Activated CD4-positive, alpha-beta memory T cell treated with anti-CD3 and anti-CD28 coated beads for 36 hours (primary cell): Measurements from ENCODE around the gene C15orf61. TPM values are rescaled to one million over a fixed set of nuclear protein-coding genes. Genes with fewer than 3 reads are reported as not detected.

Experiments used
- CTCF ChIA-PET: fragments of 350-600 bp; sonication (Branson Sonifier 250); formaldehyde crosslinking; loops from one replicate; lab custom pipeline; 2021; ENCODE audit warnings: antibody characterized with exemption, inconsistent platforms; lab: Charles Lee
- POLR2A ChIA-PET: fragments of 350-600 bp; sonication (Branson Sonifier 250); formaldehyde crosslinking; loops from one replicate; lab custom pipeline; 2021; ENCODE audit warnings: antibody characterized with exemption; lab: Charles Lee
- DNase-seq: peaks from one replicate; pipeline ENCODE4 v3.0.0-alpha.2; 2020
- H3K27ac Mint-ChIP-seq: one replicate; pipeline ENCODE4 v1.8.0; 2021; ENCODE audit warnings: mixed read lengths
- H3K27me3 Mint-ChIP-seq: one replicate; pipeline ENCODE4 v1.8.0; 2021; ENCODE audit warnings: mixed read lengths
- H3K36me3 Mint-ChIP-seq: one replicate; pipeline ENCODE4 v1.8.0; 2021; ENCODE audit warnings: mixed read lengths
- H3K4me1 Mint-ChIP-seq: one replicate; pipeline ENCODE4 v1.8.0; 2021; ENCODE audit warnings: low read depth, mixed read lengths
- H3K4me3 Mint-ChIP-seq: one replicate; pipeline ENCODE4 v1.8.0; 2021; ENCODE audit warnings: mild to moderate bottlenecking, mixed read lengths
- H3K9me3 Mint-ChIP-seq: one replicate; pipeline ENCODE4 v1.8.0; 2021; ENCODE audit warnings: mixed read lengths
- intact Hi-C: fragments of 100-400 bp; cut with micrococcal nuclease; formaldehyde crosslinking; loops from one replicate; pipeline ENCODE4 v1.15.1; 2023
- total RNA-seq, 2 experiments: library from RNA; stranded (reverse); gene quantifications; one replicate each; pipeline ENCODE4 v1.2.3, GENCODE V29; 2021

The C15orf61 gene
- total RNA-seq, 2 experiments from 2014 or later: 4.1 to 4.3 TPM

GRCh38 chr15:67559158-67559557, 38.2 kb downstream of the C15orf61 start:
- intact Hi-C loops: no loop called here
- Mint-ChIP-seq H3K9me3 (no peaks in the 10 kb centered on the region), H3K27ac (no peak overlapping the region), H3K4me1 (peaks cover 4% of the 10 kb centered on the region), H3K27me3 (no peaks in the 10 kb centered on the region), H3K4me3 (no peak overlapping the region), H3K36me3 (peaks cover 27% of the 10 kb centered on the region)
- ChIA-PET POLR2A (no interaction called here), CTCF (interaction anchor here (1.1 kb wide), 1 partner anchor 25 kb away, joined by 3 read pairs; no protein-coding TSS in a partner anchor)
- no peak for DNase-seq

DNA sequence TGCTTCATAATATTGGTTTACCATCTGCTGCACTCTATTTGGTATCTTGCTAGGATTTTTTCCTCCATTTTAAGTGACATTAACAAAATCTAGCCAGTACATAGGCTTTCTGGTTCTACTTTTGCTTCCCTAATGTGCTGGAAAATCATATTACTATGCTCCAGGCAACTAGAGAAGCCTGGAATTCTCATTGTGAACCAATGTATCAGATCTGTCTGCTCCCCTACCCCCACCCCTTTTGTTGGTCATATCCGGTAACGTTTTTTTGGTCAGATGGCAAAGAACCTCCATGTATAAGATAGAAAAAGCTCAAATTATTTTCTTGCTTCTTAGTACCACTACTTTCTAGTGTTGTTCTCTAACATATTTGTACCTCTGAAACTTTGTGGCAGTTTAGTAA, 38.6 kb downstream of the C15orf61 start:
- ChIA-PET POLR2A (no interaction called here), CTCF (interaction anchor here (1.1 to 1.9 kb wide), 2 partner anchors 25 to 102 kb away, joined by 3 to 7 read pairs; no protein-coding TSS in a partner anchor)
- Mint-ChIP-seq H3K4me1 (peaks cover 7% of the 10 kb centered on the region), H3K27me3 (no peaks in the 10 kb centered on the region), H3K9me3 (no peaks in the 10 kb centered on the region), H3K4me3 (no peak overlapping the region), H3K27ac (no peak overlapping the region), H3K36me3 (peaks cover 27% of the 10 kb centered on the region)
- no peak for DNase-seq
- intact Hi-C loops: no loop called here

- Mint-ChIP-seq H3K9me3 (no peaks in the 10 kb centered on the region), H3K4me3 (no peak overlapping the region), H3K27ac (no peak overlapping the region), H3K4me1 (peaks cover 10% of the 10 kb centered on the region), H3K36me3 (peaks cover 27% of the 10 kb centered on the region), H3K27me3 (no peaks in the 10 kb centered on the region)
- intact Hi-C loops: no loop called here
- CTCF ChIA-PET: interaction anchor here (1.1 to 1.9 kb wide), 2 partner anchors 26 to 103 kb away, joined by 3 to 7 read pairs; no protein-coding TSS in a partner anchor
- no peak for DNase-seq
- POLR2A ChIA-PET: no interaction called here
Measured at GRCh38 chr15:67560320-67560719, 39.4 kb downstream of the C15orf61 start.

DNA sequence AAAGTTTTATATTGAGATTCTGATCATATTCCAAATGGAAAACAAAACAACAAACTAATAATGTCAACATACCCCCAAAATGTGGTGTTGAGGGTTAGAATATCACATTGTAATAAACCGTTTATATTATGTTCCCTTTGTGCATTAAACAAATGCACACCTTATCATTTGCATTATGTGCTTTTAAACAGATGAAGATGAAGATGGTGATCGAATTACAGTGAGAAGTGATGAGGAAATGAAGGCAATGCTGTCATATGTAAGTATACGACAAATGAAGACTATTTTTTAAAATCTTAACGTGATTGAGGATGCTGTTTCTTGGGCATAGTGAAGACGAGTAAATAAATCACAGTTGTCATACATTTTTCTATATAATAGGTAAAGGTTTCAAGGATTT, 42.2 kb downstream of the C15orf61 start:
- peaks cover 15% of the 10 kb centered on the region for H3K36me3 Mint-ChIP-seq

GRCh38 chr15:67564021-67564967, 43.4 kb downstream of the C15orf61 start:
- Mint-ChIP-seq H3K9me3 (no peaks in the 10 kb centered on the region), H3K36me3 (peaks cover 3% of the 10 kb centered on the region), H3K27ac (no peak overlapping the region), H3K27me3 (no peaks in the 10 kb centered on the region), H3K4me1 (peaks cover 10% of the 10 kb centered on the region), H3K4me3 (no peak overlapping the region)
- intact Hi-C loops: no loop called here
- CTCF ChIA-PET: no interaction called here
- no peak for DNase-seq
- POLR2A ChIA-PET: no interaction called here

More for the DNA sequence above, 42.2 kb downstream of the C15orf61 start:
- ChIA-PET POLR2A (no interaction called here), CTCF (no interaction called here)
- no peak overlapping the region for H3K4me3 Mint-ChIP-seq
- H3K4me1 Mint-ChIP-seq: peaks cover 10% of the 10 kb centered on the region
- no peaks in the 10 kb centered on the region for H3K27me3 Mint-ChIP-seq
- intact Hi-C loops: no loop called here
- H3K27ac Mint-ChIP-seq: no peak overlapping the region
- H3K9me3 Mint-ChIP-seq: no peaks in the 10 kb centered on the region
- DNase-seq: no peak

- ChIA-PET CTCF (no interaction called here), POLR2A (no interaction called here)
- Mint-ChIP-seq H3K4me1 (peaks cover 10% of the 10 kb centered on the region), H3K36me3 (peaks cover 2% of the 10 kb centered on the region), H3K27me3 (no peaks in the 10 kb centered on the region), H3K4me3 (no peak overlapping the region), H3K27ac (no peak overlapping the region), H3K9me3 (no peaks in the 10 kb centered on the region)
- intact Hi-C loops: no loop called here
- DNase-seq: no peak
Measured at GRCh38 chr15:67564968-67565345, 44.0 kb downstream of the C15orf61 start.

DNA sequence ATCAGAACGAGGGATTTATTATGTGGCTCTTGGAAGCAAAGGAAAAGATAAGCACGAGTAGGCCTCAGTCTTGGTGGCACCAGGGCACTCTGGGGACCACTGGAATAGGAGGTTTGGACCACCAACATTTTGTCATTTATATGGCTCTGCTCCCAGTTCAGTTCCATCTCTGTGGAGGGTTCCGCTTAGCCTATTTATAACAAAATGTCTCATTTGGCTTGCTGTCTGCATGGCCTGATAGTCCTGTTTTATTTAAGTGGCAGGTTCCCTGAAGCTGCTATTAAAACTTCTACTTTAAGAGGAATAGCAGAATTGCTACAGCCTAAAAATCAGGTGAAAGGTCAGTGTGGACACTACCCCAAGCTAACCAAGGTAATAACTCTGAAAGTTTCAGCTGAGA, 48.7 kb downstream of the C15orf61 start:
- CTCF ChIA-PET: no interaction called here
- no peaks in the 10 kb centered on the region for H3K27me3 Mint-ChIP-seq

DNA sequence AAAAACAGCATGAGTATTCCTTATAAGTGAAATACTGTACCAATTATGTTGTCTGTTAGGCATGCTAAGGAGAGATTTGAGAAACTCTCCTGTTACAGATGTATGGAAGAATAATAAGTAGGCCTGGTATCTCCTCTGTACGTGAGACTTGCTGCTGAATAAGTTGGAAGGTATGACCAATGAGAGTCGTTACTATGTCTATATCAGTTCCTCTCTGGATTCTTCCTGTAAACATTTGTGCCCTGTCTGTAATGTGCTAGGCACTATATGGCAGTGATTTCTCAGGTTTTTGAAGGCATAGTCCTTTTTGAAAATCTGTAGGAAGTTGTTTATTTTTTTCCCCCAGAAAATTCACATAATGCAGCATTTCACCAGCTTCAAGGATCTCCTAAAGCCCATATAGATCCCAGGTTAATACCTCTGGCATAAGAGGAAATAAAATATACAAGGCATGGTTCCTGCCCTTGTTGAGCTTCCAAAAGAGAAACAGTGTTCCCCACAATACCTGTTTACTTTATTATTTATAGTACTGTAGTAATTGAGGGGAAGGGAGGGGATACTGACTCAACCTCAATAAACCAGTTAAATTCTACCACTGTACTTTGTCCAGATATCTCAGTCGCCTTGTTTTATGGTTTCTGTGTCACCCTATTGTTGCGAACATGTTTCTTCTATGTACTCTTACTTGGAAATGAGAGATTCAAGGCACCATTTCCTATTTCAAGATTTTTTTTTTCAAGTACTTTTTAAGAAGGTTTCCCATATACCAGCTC, 50.1 kb downstream of the C15orf61 start:
- DNase-seq: no peak
- Mint-ChIP-seq H3K9me3 (no peaks in the 10 kb centered on the region), H3K27ac (no peak overlapping the region), H3K4me3 (no peak overlapping the region), H3K27me3 (no peaks in the 10 kb centered on the region), H3K36me3 (peaks cover 3% of the 10 kb centered on the region), H3K4me1 (peaks cover 2% of the 10 kb centered on the region)
- intact Hi-C loops: no loop called here
- POLR2A ChIA-PET: no interaction called here
- CTCF ChIA-PET: interaction anchor here (0.5 kb wide), 1 partner anchor 83 kb away, joined by 3 read pairs; no protein-coding TSS in a partner anchor

More for the DNA sequence above, 48.7 kb downstream of the C15orf61 start:
- no peaks in the 10 kb centered on the region for H3K9me3 Mint-ChIP-seq
- no peak overlapping the region for H3K27ac Mint-ChIP-seq
- H3K36me3 Mint-ChIP-seq: peaks cover 3% of the 10 kb centered on the region
- POLR2A ChIA-PET: no interaction called here
- H3K4me1 Mint-ChIP-seq: peaks cover 5% of the 10 kb centered on the region
- intact Hi-C loops: no loop called here
- H3K4me3 Mint-ChIP-seq: no peak overlapping the region
- no peak for DNase-seq

DNA sequence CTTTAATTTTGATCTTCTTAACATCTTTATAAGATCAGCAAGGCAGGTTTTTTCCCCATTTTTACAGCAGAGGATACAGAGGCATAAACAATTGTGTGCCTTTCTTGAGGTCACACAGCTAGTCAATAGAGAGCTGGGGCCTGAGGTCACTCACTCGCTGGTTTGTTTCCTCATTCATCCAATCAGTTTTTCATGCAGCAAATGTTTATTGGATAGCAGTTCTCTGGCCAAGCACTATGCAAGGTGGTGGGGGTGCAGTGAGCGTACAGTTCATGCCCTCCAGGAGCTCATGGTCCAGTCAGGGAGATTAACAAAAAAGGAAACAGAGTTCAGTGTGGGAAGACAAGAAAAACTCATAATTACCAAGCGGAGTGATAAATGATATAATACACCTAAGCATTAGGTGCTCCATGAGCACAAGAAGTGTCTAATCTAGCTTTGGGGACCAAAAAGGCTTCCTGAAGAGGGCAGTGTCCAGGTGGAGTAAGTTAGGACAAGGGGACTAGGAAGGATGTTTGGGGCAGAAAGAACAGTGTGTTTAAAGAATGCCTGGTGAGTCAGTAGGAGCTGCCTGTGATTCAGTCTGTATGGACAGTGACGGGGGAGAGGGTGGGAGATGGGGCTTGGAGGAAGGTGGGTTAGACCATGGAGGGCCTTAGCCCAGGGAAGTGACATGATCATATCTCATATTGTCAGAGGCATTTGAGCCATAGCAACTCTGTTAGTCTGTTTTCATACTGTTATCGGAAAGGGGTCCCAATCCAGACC, 50.9 kb downstream of the C15orf61 start:
- CTCF ChIA-PET: no interaction called here
- Mint-ChIP-seq H3K36me3 (peaks cover 3% of the 10 kb centered on the region), H3K27ac (no peak overlapping the region), H3K9me3 (no peaks in the 10 kb centered on the region), H3K4me1 (peaks cover 2% of the 10 kb centered on the region), H3K4me3 (no peak overlapping the region), H3K27me3 (no peaks in the 10 kb centered on the region)
- intact Hi-C loops: no loop called here
- DNase-seq: no peak
- POLR2A ChIA-PET: no interaction called here

- Mint-ChIP-seq H3K36me3 (peaks cover 3% of the 10 kb centered on the region), H3K27me3 (no peaks in the 10 kb centered on the region), H3K4me1 (peaks cover 2% of the 10 kb centered on the region), H3K27ac (no peak overlapping the region), H3K9me3 (no peaks in the 10 kb centered on the region), H3K4me3 (no peak overlapping the region)
- no peak for DNase-seq
- ChIA-PET POLR2A (no interaction called here), CTCF (no interaction called here)
- intact Hi-C loops: no loop called here
Measured at GRCh38 chr15:67573194-67573593, 52.3 kb downstream of the C15orf61 start.

DNA sequence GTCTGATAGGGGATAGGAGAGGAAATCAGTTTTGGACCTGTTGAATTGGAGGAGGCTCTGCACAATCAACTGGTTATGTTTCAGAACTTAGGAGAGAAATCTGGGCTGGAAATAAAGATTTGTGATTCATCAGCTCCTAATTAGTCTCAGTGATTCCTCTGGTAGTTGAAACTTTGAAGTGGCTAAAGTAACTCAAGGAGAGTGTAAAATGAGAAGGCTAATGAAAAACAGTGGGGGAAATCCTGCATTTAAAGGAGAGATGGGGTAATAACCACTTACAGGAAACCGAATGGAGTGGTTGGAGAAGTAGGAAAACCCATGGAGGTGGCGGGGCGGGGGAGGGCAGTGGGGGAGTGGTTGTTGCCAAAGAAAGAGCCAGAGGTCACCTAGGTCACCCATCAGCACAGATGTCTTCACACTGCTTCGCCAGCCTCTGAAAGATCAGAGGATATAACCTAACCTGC, 54.1 kb downstream of the C15orf61 start:
- H3K27ac Mint-ChIP-seq: no peak overlapping the region

More for the DNA sequence above, 54.1 kb downstream of the C15orf61 start:
- intact Hi-C loops: no loop called here
- Mint-ChIP-seq H3K27me3 (no peaks in the 10 kb centered on the region), H3K4me1 (peaks cover 2% of the 10 kb centered on the region), H3K36me3 (peaks cover 3% of the 10 kb centered on the region), H3K4me3 (no peak overlapping the region), H3K9me3 (no peaks in the 10 kb centered on the region)
- DNase-seq: no peak
- ChIA-PET CTCF (interaction anchor here (1.0 kb wide), 1 partner anchor 67 kb away, joined by 3 read pairs; no protein-coding TSS in a partner anchor), POLR2A (no interaction called here)
